Endothelial cell of umbilical vein (primary cell): Measurements from ENCODE around the gene ARF1. TPM values are rescaled to one million over a fixed set of nuclear protein-coding genes. Genes with fewer than 3 reads are reported as not detected.
A peak's percentile ranks its signal among the peaks of the same experiment; 100 is the strongest.

Experiments used
- Bru-seq: library from RNA; stranded (reverse); fragments of 400-500 nt; gene quantifications from one replicate; lab custom pipeline; 2021; lab: Mats Ljungman, UMichigan
- BruChase-seq, 2 experiments: library from RNA; stranded (reverse); fragments of 400-500 nt; gene quantifications; one replicate each; lab custom pipeline; 2021; lab: Mats Ljungman, UMichigan
- BruUV-seq: library from RNA; stranded (reverse); fragments of 400-500 nt; replicated peaks from 2 replicates; lab custom pipeline; 2021; lab: Mats Ljungman, UMichigan
- CTCF ChIA-PET: fragments of 300-600, 350-600 bp; sonication (Branson Sonifier 250); formaldehyde crosslinking; loops from one replicate; lab custom pipeline; 2021; ENCODE audit warnings: antibody characterized with exemption, inconsistent platforms; lab: Charles Lee
- POLR2A ChIA-PET: fragments of 300-600, 350-600 bp; sonication (Branson Sonifier 250); formaldehyde crosslinking; loops from one replicate; lab custom pipeline; 2021; ENCODE audit warnings: antibody characterized with exemption, inconsistent platforms; lab: Charles Lee
- DNase-seq: peaks from one replicate; pipeline ENCODE4 v3.0.0-alpha.2; 2011; ENCODE audit warnings: low read depth, low spot score
- FAIRE-seq: peaks from 2 replicates; lab custom pipeline; 2011; peaks lifted over from hg19 to GRCh38; lab: Jason Lieb, UNC
- H2AFZ ChIP-seq: 2 replicates; pipeline ENCODE4 v1.6.0; 2012; ENCODE audit warnings: low read depth, low read length, control low read depth, inconsistent platforms
- H3K27ac ChIP-seq: 2 replicates; pipeline ENCODE4 v1.5.1; 2011; ENCODE audit warnings: low read depth, mild to moderate bottlenecking, control low read depth, low read length, moderate library complexity; ENCODE audit not compliant: insufficient read depth
- H3K27me3 ChIP-seq, 2 experiments: 2 replicates each; pipeline versions ENCODE4 v1.6.0 to v1.6.1; 2011; ENCODE audit warnings: low read length in 2 of 2, mixed read lengths in 1 of 2; ENCODE audit not compliant: control insufficient read depth in 2 of 2, insufficient read depth in 2 of 2
- H3K36me3 ChIP-seq, 2 experiments: 2 replicates in 1 of 2; 3 replicates in 1 of 2; pipeline ENCODE4 v1.5.1; 2011; ENCODE audit warnings: low read length in 2 of 2, mild to moderate bottlenecking in 1 of 2, moderate library complexity in 1 of 2; ENCODE audit not compliant: control insufficient read depth in 2 of 2, insufficient read depth in 2 of 2; ENCODE audit errors: extremely low read depth in 1 of 2
- H3K4me1 ChIP-seq: 3 replicates; pipeline ENCODE4 v1.5.1; 2011; ENCODE audit warnings: mild to moderate bottlenecking, low read length; ENCODE audit not compliant: control insufficient read depth, insufficient read depth; ENCODE audit errors: extremely low read depth
- H3K4me2 ChIP-seq: 2 replicates; pipeline ENCODE4 v1.6.1; 2011; ENCODE audit warnings: low read length, control low read depth, mixed read lengths; ENCODE audit not compliant: insufficient read depth
- H3K4me3 ChIP-seq, 3 experiments: fragments of 200-600 bp in 1 of 3; sonication (generic), shearing (Covaris generic) in 1 of 3; replicated peaks in 1 of 3; 2 replicates each; pipeline ENCODE4 v1.5.1; 2011 to 2016; ENCODE audit warnings: control low read depth in 3 of 3, low read length in 3 of 3, mild to moderate bottlenecking in 2 of 3, inconsistent platforms in 1 of 3, low read depth in 1 of 3, moderate library complexity in 1 of 3; ENCODE audit not compliant: insufficient read depth in 1 of 3
- H3K79me2 ChIP-seq: 2 replicates; pipeline ENCODE4 v1.6.0; 2012; ENCODE audit warnings: low read length, inconsistent platforms; ENCODE audit not compliant: control insufficient read depth, insufficient read depth
- H3K9ac ChIP-seq: replicated peaks from 2 replicates; pipeline ENCODE3; 2011; ENCODE audit warnings: low read length, control low read depth; ENCODE audit not compliant: insufficient read depth; ENCODE audit errors: extremely low read depth
- H3K9me1 ChIP-seq: replicated peaks from 3 replicates; pipeline ENCODE4 v1.6.0; 2011; ENCODE audit warnings: mild to moderate bottlenecking, low read length; ENCODE audit not compliant: control insufficient read depth, insufficient read depth; ENCODE audit errors: extremely low read depth
- H3K9me3 ChIP-seq: replicated peaks from 2 replicates; pipeline ENCODE4 v1.5.1; 2012; ENCODE audit warnings: low read length, inconsistent platforms; ENCODE audit not compliant: control insufficient read depth, insufficient read depth
- H4K20me1 ChIP-seq: replicated peaks from 2 replicates; pipeline ENCODE3; 2011; ENCODE audit warnings: mild to moderate bottlenecking, low read length; ENCODE audit not compliant: control insufficient read depth, insufficient read depth; ENCODE audit errors: extremely low read depth
- FOS ChIP-seq: IDR thresholded peaks from 2 replicates; pipeline ENCODE4 v1.6.1; 2011; ENCODE audit warnings: mild to moderate bottlenecking, low read length, moderate library complexity, borderline replicate concordance; ENCODE audit not compliant: insufficient read depth
- GATA2 ChIP-seq: IDR thresholded peaks from 2 replicates; pipeline ENCODE4 v1.7.0; 2011; ENCODE audit warnings: low read depth, mild to moderate bottlenecking, moderate library complexity, mixed read lengths, low read length; ENCODE audit not compliant: insufficient read length, insufficient read depth
- JUN ChIP-seq: IDR thresholded peaks from 2 replicates; pipeline ENCODE4 v1.6.1; 2011; ENCODE audit warnings: borderline replicate concordance, low read depth; ENCODE audit not compliant: insufficient read length, insufficient read depth
- MYC ChIP-seq: IDR thresholded peaks from one replicate; pipeline ENCODE4 v1.6.1; 2011; ENCODE audit warnings: mild to moderate bottlenecking, low read depth, low read length
- POLR2A ChIP-seq: IDR thresholded peaks from 2 replicates; pipeline ENCODE4 v1.6.1; 2012; ENCODE audit warnings: low read depth, mild to moderate bottlenecking, control low read depth, low read length
- POLR2AphosphoS5 ChIP-seq: IDR thresholded peaks from 2 replicates; pipeline ENCODE4 v1.6.1; 2012; ENCODE audit warnings: low read depth, mild to moderate bottlenecking, control low read depth, low read length, moderate library complexity; ENCODE audit not compliant: insufficient read depth
- dilution Hi-C: fragments of 300-500 bp; cut with MboI; formaldehyde crosslinking; loops from one replicate; pipeline ENCODE4 v1.15.0; 2019; ENCODE audit warnings: low sequenced_read_pairs; ENCODE audit not compliant: extremely low pct_ligation_motif_present
- intact Hi-C: fragments of 100-400 bp; cut with micrococcal nuclease; formaldehyde crosslinking; loops from one replicate; pipeline ENCODE4 v1.10.0; 2022
- long read RNA-seq: library from polyadenylated mRNA; stranded (forward); transcript quantifications from one replicate; pipeline ENCODE4 v2.0.0, GENCODE V29; 2021
- polyA minus RNA-seq, 3 experiments: library from RNA; depleted of rRNA, polyadenylated mRNA; stranded (reverse); fragments of >200 nt; gene quantifications; 1 replicate in 1 of 3; 2 replicates in 2 of 3; pipeline ENCODE4 v1.2.3, GENCODE V29; 2011
- polyA plus RNA-seq, 4 experiments: library from polyadenylated mRNA; depleted of rRNA in 3 of 4; stranded (reverse) in 3 of 4; unstranded in 1 of 4; fragments of >200 nt; gene quantifications; 2 replicates each; pipeline versions ENCODE4 v1.2.1 to v1.2.3, GENCODE V29; 2011 to 2012; ENCODE audit warnings: missing spikeins in 1 of 4
- total RNA-seq: library from RNA; stranded (reverse); gene quantifications from 2 replicates; pipeline ENCODE4 v1.2.3, GENCODE V29; 2021
- TF ChIP-seq, protein P1 (sequence below): IDR thresholded peaks from 2 replicates; pipeline ENCODE4 v1.6.1; 2011; ENCODE audit not compliant: insufficient read depth, insufficient read length
- TF ChIP-seq, protein P2 (sequence below), 2 donors: IDR thresholded peaks; 1 replicate in 1 of 2; 2 replicates in 1 of 2; pipeline ENCODE4 v1.5.1; 2011; ENCODE audit warnings: low read length in 2 of 2, mild to moderate bottlenecking in 2 of 2, moderate library complexity in 2 of 2, control low read depth in 1 of 2, inconsistent platforms in 1 of 2, low read depth in 1 of 2; ENCODE audit not compliant: insufficient read depth in 1 of 2; ENCODE audit errors: extremely low read depth in 1 of 2

Gene ARF1
- total RNA-seq: 488 and 499 TPM in 2 replicates
- 844 and 1,054 TPM in 2 replicates for polyA plus RNA-seq
- polyA plus RNA-seq (2011; cell fraction: cytosol; rRNA removed): 724 and 860 TPM in 2 replicates
- 433 and 446 TPM in 2 replicates for polyA plus RNA-seq (2011; cell fraction: nucleus; rRNA removed)
- 473 and 510 TPM in 2 replicates for polyA plus RNA-seq (2012)
- 691 and 797 TPM in 2 replicates for polyA minus RNA-seq
- polyA minus RNA-seq (2011; cell fraction: cytosol; rRNA and poly(A)+ RNA removed): 221 TPM
- polyA minus RNA-seq (2011; cell fraction: nucleus; rRNA and poly(A)+ RNA removed): 130 and 181 TPM in 2 replicates
- Bru-seq, nascent RNA: percentile 96 among the genes with signal in this experiment
- percentile 99 among the genes with signal in this experiment for BruChase-seq, experiment 1, labeled RNA remaining after a 6-hour chase
- BruChase-seq, experiment 2, labeled RNA remaining after a 2-hour chase: percentile 98 among the genes with signal in this experiment
- long read RNA-seq, transcript ARF1-202 (5 exons, 678 nt): minor isoform, 7 of 1,577 reads
- long read RNA-seq, transcript ARF1-213 (5 exons, 1,972 nt): minor isoform, 60 of 1,577 reads
- long read RNA-seq, transcript ARF1-210 (5 exons, 597 nt): minor isoform, 13 of 1,577 reads
- long read RNA-seq, transcript ARF1-201 (5 exons, 1,888 nt): major isoform, 1,353 of 1,577 reads
- long read RNA-seq, partial matches to known transcripts: 65 of 1,577 reads
- long read RNA-seq, other reads (novel, unspliced or antisense): 67 of 1,577 reads

DNA sequence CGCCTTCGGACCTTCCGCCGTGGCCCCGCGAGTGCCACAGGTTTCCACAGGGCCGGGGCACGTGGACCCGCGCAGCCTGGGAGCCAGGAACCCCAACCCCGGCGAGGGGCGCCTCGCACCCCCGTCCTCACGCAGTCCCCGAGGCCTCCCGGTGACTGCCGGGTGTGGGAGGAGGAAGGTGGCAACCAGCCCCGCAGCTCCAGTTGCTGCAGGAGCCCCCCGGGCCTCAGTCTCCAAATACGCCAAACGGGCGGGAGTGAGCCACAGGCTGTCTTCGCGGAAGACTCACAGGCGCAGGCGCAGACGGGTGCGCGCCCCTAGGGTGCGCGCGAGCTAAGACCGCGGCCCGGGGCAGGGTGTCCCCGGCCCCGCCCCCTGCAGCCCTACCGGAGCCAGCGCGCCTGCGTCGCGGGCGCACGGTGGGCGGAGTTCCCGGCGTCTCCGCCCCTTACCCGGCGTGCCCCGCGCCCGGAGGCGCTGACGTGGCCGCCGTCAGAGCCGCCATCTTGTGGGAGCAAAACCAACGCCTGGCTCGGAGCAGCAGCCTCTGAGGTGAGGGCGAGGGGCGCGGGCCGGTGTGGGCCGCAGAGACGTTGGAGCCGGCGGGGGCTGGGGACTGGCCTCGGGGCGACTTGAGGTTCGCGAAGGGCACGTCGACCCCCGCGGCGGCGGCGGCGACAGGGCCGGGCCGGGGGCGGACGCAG is at the start of gene ARF1:
Gene ARF1 (plus strand): TSS at position 495 of the 704 bp plus-strand sequence. CDS start 14,407 bp downstream, outside the sequence.
- DNase-seq: peak; percentile 94
- H3K9me1 ChIP-seq: no peaks in the 10 kb centered on the region
- ChIA-PET POLR2A (no interaction called here), CTCF (interaction anchor here (0.7 to 1.6 kb wide), 4 partner anchors 9 to 83 kb away, joined by 3 to 12 read pairs (median 4); no protein-coding TSS in a partner anchor)
- peak; percentile 93 for FAIRE-seq
- peak within 1 kb of the TSS; percentile 83 for H2AFZ ChIP-seq
- H3K4me2 ChIP-seq: peak within 1 kb of the TSS; percentile 96
- intact Hi-C loops: loop anchor here (1.0 to 10.0 kb wide), 7 partner anchors 21 to 518 kb away; partner anchors contain the start of genes C1orf35, GUK1, JMJD4 and SNAP47
- no peaks in the 10 kb centered on the region for H3K27me3 ChIP-seq
- TF ChIP-seq, protein P1, sequence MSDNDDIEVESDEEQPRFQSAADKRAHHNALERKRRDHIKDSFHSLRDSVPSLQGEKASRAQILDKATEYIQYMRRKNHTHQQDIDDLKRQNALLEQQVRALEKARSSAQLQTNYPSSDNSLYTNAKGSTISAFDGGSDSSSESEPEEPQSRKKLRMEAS: no peak
- TF ChIP-seq JUN: no peak
- TF ChIP-seq GATA2: no peak
- TF ChIP-seq MYC: no peak
- TF ChIP-seq, protein P2, sequence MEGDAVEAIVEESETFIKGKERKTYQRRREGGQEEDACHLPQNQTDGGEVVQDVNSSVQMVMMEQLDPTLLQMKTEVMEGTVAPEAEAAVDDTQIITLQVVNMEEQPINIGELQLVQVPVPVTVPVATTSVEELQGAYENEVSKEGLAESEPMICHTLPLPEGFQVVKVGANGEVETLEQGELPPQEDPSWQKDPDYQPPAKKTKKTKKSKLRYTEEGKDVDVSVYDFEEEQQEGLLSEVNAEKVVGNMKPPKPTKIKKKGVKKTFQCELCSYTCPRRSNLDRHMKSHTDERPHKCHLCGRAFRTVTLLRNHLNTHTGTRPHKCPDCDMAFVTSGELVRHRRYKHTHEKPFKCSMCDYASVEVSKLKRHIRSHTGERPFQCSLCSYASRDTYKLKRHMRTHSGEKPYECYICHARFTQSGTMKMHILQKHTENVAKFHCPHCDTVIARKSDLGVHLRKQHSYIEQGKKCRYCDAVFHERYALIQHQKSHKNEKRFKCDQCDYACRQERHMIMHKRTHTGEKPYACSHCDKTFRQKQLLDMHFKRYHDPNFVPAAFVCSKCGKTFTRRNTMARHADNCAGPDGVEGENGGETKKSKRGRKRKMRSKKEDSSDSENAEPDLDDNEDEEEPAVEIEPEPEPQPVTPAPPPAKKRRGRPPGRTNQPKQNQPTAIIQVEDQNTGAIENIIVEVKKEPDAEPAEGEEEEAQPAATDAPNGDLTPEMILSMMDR (IDR thresholded peaks at IDR 0.05; ENCODE audit: extremely low read depth in 1 of 2, insufficient read depth in 1 of 2, low read depth in 1 of 2, low read length in 2 of 2): no peak
- TF ChIP-seq POLR2AphosphoS5: peak; percentile 97
- no peak for TF ChIP-seq FOS
- TF ChIP-seq POLR2A: peak; percentile 92
- no peaks in the 10 kb centered on the region for H3K9me3 ChIP-seq
- BruUV-seq: no TSS peak
- dilution Hi-C loops: no loop called here
- H4K20me1 ChIP-seq: peaks cover 4% of the 10 kb centered on the region
- H3K4me3 ChIP-seq: peak within 1 kb of the TSS; percentile 51 to 86 (median 73)
- no peaks in the 10 kb centered on the region for H3K36me3 ChIP-seq
- H3K9ac ChIP-seq: peak within 1 kb of the TSS; percentile 99
- H3K27ac ChIP-seq: peak within 1 kb of the TSS; percentile 94
- peaks cover 39% of the 10 kb centered on the region for H3K4me1 ChIP-seq
- H3K79me2 ChIP-seq: peaks cover 62% of the 10 kb centered on the region
